Activated naive CD8-positive, alpha-beta T cell treated with anti-CD3 and anti-CD28 coated beads, Interleukin-2, amount 50 U/mL, for 24 hours (primary cell): ENCODE measurements around the gene SLC6A19.
"Not testable (repeated sequence)": the region's sequence is repeated elsewhere in the genome, so short reads cannot be mapped to it uniquely, and the experiment has no call there.

ENCODE experiments used
- ATAC-seq: fragments of 150-1000 bp; cut with Tn5 transposase; one replicate; pipeline ENCODE4 v1.10.0; 2021
- DNase-seq: peaks from one replicate; pipeline ENCODE4 v3.0.0; 2021
- H3K27ac Mint-ChIP-seq: one replicate; pipeline ENCODE4 v1.8.0; 2021; ENCODE audit warnings: mild to moderate bottlenecking, mixed read lengths
- H3K27me3 Mint-ChIP-seq: one replicate; pipeline ENCODE4 v1.8.0; 2021; ENCODE audit warnings: mixed read lengths
- H3K36me3 Mint-ChIP-seq: one replicate; pipeline ENCODE4 v1.8.0; 2021; ENCODE audit warnings: low read depth, mixed read lengths
- H3K4me1 Mint-ChIP-seq: one replicate; pipeline ENCODE4 v1.8.0; 2021; ENCODE audit warnings: mixed read lengths
- H3K4me3 Mint-ChIP-seq: one replicate; pipeline ENCODE4 v1.8.0; 2021; ENCODE audit warnings: mild to moderate bottlenecking, moderate library complexity, mixed read lengths
- H3K9me3 Mint-ChIP-seq: one replicate; pipeline ENCODE4 v1.8.0; 2021; ENCODE audit warnings: mixed read lengths

SLC6A19 gene

GRCh38 chr5:1201327-1202025 is at the start of gene SLC6A19:
Gene SLC6A19 (plus strand): TSS chr5:1201595. CDS start chr5:1201651, 56 bp downstream.
- no peak for ATAC-seq
- no peak within 1 kb of the TSS for H3K27ac Mint-ChIP-seq
- H3K36me3 Mint-ChIP-seq, result no peaks in the 10 kb centered on the region
- no peak for DNase-seq
- H3K4me3 Mint-ChIP-seq, result no peak within 1 kb of the TSS
- H3K4me1 Mint-ChIP-seq, result no peaks in the 10 kb centered on the region
- no peaks in the 10 kb centered on the region for H3K9me3 Mint-ChIP-seq
- peaks cover 3% of the 10 kb centered on the region for H3K27me3 Mint-ChIP-seq

GRCh38 chr5:1152156-1152555 is 49.2 kb upstream of the SLC6A19 start:
- H3K4me3 Mint-ChIP-seq, result no peak overlapping the region
- peaks cover 13% of the 10 kb centered on the region for H3K4me1 Mint-ChIP-seq
- peaks cover 27% of the 10 kb centered on the region for H3K27me3 Mint-ChIP-seq
- no peak overlapping the region for H3K27ac Mint-ChIP-seq
- H3K36me3 Mint-ChIP-seq, result no peaks in the 10 kb centered on the region
- peak; percentile 16 for DNase-seq
- ATAC-seq, result peak; percentile 47
- H3K9me3 Mint-ChIP-seq, result no peaks in the 10 kb centered on the region

GRCh38 chr5:1152771-1153282 is 48.6 kb upstream of the SLC6A19 start:
- Mint-ChIP-seq H3K27me3 (peaks cover 32% of the 10 kb centered on the region), H3K27ac (no peak overlapping the region), H3K4me1 (peaks cover 13% of the 10 kb centered on the region), H3K9me3 (no peaks in the 10 kb centered on the region), H3K36me3 (no peaks in the 10 kb centered on the region), H3K4me3 (no peak overlapping the region)
- DNase-seq, result no peak
- no peak for ATAC-seq

GRCh38 chr5:1153428-1153827 is 48.0 kb upstream of the SLC6A19 start:
- Mint-ChIP-seq H3K4me3 (no peak overlapping the region), H3K27ac (no peak overlapping the region), H3K27me3 (peaks cover 35% of the 10 kb centered on the region), H3K9me3 (no peaks in the 10 kb centered on the region), H3K36me3 (no peaks in the 10 kb centered on the region), H3K4me1 (peaks cover 13% of the 10 kb centered on the region)
- ATAC-seq (no peak), DNase-seq (no peak)

GRCh38 chr5:1155191-1156032 is 46.0 kb upstream of the SLC6A19 start:
- H3K27me3 Mint-ChIP-seq, result peaks cover 48% of the 10 kb centered on the region
- DNase-seq (no peak), ATAC-seq (no peak)
- peaks cover 13% of the 10 kb centered on the region for H3K4me1 Mint-ChIP-seq
- H3K27ac Mint-ChIP-seq, result no peak overlapping the region
- H3K4me3 Mint-ChIP-seq, result no peak overlapping the region
- H3K9me3 Mint-ChIP-seq, result no peaks in the 10 kb centered on the region
- H3K36me3 Mint-ChIP-seq, result no peaks in the 10 kb centered on the region

GRCh38 chr5:1156033-1156753 is 45.2 kb upstream of the SLC6A19 start:
- H3K27me3 Mint-ChIP-seq, result peaks cover 46% of the 10 kb centered on the region
- no peak for ATAC-seq

GRCh38 chr5:1156754-1157460 is 44.5 kb upstream of the SLC6A19 start:
- H3K4me1 Mint-ChIP-seq, result peaks cover 13% of the 10 kb centered on the region
- H3K4me3 Mint-ChIP-seq, result no peak overlapping the region
- no peak for ATAC-seq
- no peak for DNase-seq
- H3K27ac Mint-ChIP-seq, result peak overlapping the region; percentile 68
- H3K36me3 Mint-ChIP-seq, result no peaks in the 10 kb centered on the region
- peaks cover 45% of the 10 kb centered on the region for H3K27me3 Mint-ChIP-seq
- H3K9me3 Mint-ChIP-seq, result no peaks in the 10 kb centered on the region

More at GRCh38 chr5:1156033-1156753, 45.2 kb upstream of the SLC6A19 start:
- Mint-ChIP-seq H3K4me1 (peaks cover 13% of the 10 kb centered on the region), H3K9me3 (no peaks in the 10 kb centered on the region), H3K27ac (no peak overlapping the region), H3K4me3 (no peak overlapping the region), H3K36me3 (no peaks in the 10 kb centered on the region)
- DNase-seq, result no peak

- H3K4me3 Mint-ChIP-seq, H3K4me1 Mint-ChIP-seq, DNase-seq, H3K9me3 Mint-ChIP-seq, ATAC-seq, H3K36me3 Mint-ChIP-seq: not testable (repeated sequence)
- H3K27me3 Mint-ChIP-seq, result peaks cover 45% of the 10 kb centered on the region
- peak overlapping the region; percentile 73 for H3K27ac Mint-ChIP-seq
Measured at GRCh38 chr5:1157461-1157986, 43.9 kb upstream of the SLC6A19 start.

- H3K9me3 Mint-ChIP-seq, result no peaks in the 10 kb centered on the region
- no peaks in the 10 kb centered on the region for H3K36me3 Mint-ChIP-seq
- no peak overlapping the region for H3K27ac Mint-ChIP-seq
- peaks cover 3% of the 10 kb centered on the region for H3K4me1 Mint-ChIP-seq
- H3K27me3 Mint-ChIP-seq, result peaks cover 39% of the 10 kb centered on the region
- DNase-seq, result no peak
- no peak overlapping the region for H3K4me3 Mint-ChIP-seq
- no peak for ATAC-seq
Measured at GRCh38 chr5:1158647-1159340, 42.6 kb upstream of the SLC6A19 start.

- Mint-ChIP-seq H3K36me3 (no peaks in the 10 kb centered on the region), H3K27ac (no peak overlapping the region), H3K9me3 (no peaks in the 10 kb centered on the region), H3K27me3 (peaks cover 35% of the 10 kb centered on the region), H3K4me3 (no peak overlapping the region), H3K4me1 (peaks cover 2% of the 10 kb centered on the region)
- no peak for DNase-seq
- ATAC-seq, result no peak
Measured at GRCh38 chr5:1159341-1159675, 42.1 kb upstream of the SLC6A19 start.

GRCh38 chr5:1159774-1160406 is 41.5 kb upstream of the SLC6A19 start:
- H3K36me3 Mint-ChIP-seq, result no peaks in the 10 kb centered on the region
- H3K4me1 Mint-ChIP-seq, result no peaks in the 10 kb centered on the region
- H3K4me3 Mint-ChIP-seq, result no peak overlapping the region
- DNase-seq (no peak), ATAC-seq (no peak)
- H3K27ac Mint-ChIP-seq, result no peak overlapping the region
- no peaks in the 10 kb centered on the region for H3K9me3 Mint-ChIP-seq
- peaks cover 34% of the 10 kb centered on the region for H3K27me3 Mint-ChIP-seq

GRCh38 chr5:1161108-1161832 is 40.1 kb upstream of the SLC6A19 start:
- no peaks in the 10 kb centered on the region for H3K9me3 Mint-ChIP-seq
- H3K27me3 Mint-ChIP-seq, result peaks cover 32% of the 10 kb centered on the region
- no peaks in the 10 kb centered on the region for H3K36me3 Mint-ChIP-seq
- no peaks in the 10 kb centered on the region for H3K4me1 Mint-ChIP-seq
- no peak overlapping the region for H3K27ac Mint-ChIP-seq
- no peak for ATAC-seq
- no peak overlapping the region for H3K4me3 Mint-ChIP-seq
- DNase-seq, result no peak

- no peaks in the 10 kb centered on the region for H3K4me1 Mint-ChIP-seq
Measured at GRCh38 chr5:1161833-1162229, 39.6 kb upstream of the SLC6A19 start.

More at GRCh38 chr5:1161833-1162229, 39.6 kb upstream of the SLC6A19 start:
- ATAC-seq (no peak), DNase-seq (no peak)
- Mint-ChIP-seq H3K9me3 (no peaks in the 10 kb centered on the region), H3K27me3 (peaks cover 34% of the 10 kb centered on the region), H3K4me3 (no peak overlapping the region), H3K27ac (no peak overlapping the region), H3K36me3 (no peaks in the 10 kb centered on the region)
